Bronchial epithelial cell (primary cell): Measurements from ENCODE around the gene ZSWIM4. TPM values are rescaled to one million over a fixed set of nuclear protein-coding genes. Genes with fewer than 3 reads are reported as not detected.

Source experiments
- DNase-seq: peaks from one replicate; pipeline ENCODE4 v3.0.0-alpha.2; 2010; ENCODE audit warnings: low read depth
- FAIRE-seq: peaks from 2 replicates; lab custom pipeline; 2011; peaks lifted over from hg19 to GRCh38; lab: Jason Lieb, UNC
- H3K27me3 ChIP-seq: 2 replicates; pipeline ENCODE4 v1.5.1; 2011; ENCODE audit warnings: low read length; ENCODE audit not compliant: control insufficient read depth, insufficient read depth
- H3K36me3 ChIP-seq: 2 replicates; pipeline ENCODE4 v1.5.1; 2011; ENCODE audit warnings: low read length; ENCODE audit not compliant: control insufficient read depth, insufficient read depth
- H3K4me3 ChIP-seq: 2 replicates; pipeline ENCODE4 v1.5.1; 2011; ENCODE audit warnings: mild to moderate bottlenecking, low read depth, low read length, control low read depth
- CTCF ChIP-seq: IDR thresholded peaks from 2 replicates; pipeline ENCODE4 v1.5.1; 2011; ENCODE audit warnings: mild to moderate bottlenecking, moderate library complexity, low read length, control low read depth, inconsistent platforms; ENCODE audit not compliant: insufficient read depth, severe bottlenecking
- total RNA-seq: library from RNA; depleted of rRNA; stranded (reverse); fragments of >200 nt; gene quantifications from 2 replicates; pipeline ENCODE4 v1.2.1, GENCODE V29; 2014

ZSWIM4 gene
- total RNA-seq, 1 donor from 2014 or later, result 3.2 TPM

DNA sequence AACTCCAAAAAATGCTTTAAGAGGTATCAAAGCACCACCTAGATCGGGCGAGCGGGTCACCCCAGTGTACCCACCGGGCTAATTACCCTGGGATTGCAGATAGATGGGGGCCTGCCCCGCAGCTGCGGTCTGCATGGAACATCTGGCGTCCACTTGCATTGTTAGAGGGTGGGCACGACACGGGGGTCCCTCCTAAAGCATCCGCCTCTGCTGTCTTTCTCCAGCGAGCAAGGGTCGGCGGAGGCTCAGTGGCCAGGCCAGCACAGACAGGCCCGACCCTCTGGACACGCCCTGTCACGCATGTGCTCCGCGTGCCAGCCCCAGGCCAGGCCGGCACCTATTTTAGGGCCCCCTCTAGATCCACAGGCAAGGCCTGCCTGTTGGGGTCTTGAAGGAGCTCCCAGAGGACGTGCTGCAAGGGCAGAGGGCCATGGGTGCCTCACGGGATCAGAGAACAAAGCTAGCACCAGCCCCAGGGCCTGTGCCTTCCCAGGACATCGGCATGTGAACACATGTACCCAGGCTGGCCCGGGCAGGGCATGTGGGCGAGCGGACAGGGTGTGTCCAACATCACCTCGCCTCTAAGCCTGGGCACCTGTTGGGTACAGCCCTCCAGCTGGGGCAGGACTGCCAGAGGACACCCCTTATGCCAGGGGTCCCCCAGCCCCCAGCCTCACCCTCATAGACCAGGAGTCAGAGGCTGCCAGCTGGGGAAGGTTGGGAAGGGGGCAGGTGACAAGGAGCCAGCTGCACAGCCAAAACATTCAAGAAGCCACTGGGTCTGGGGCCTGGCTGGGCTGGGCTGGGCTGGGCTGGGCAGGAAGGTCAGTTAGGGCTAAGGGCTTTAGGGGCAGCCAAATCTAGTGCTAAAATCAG, 46.1 kb downstream of the ZSWIM4 start:
- FAIRE-seq (no peak), DNase-seq (no peak)
- H3K4me3 ChIP-seq, result peak overlapping the region; percentile 96
- no peak for TF ChIP-seq CTCF
- H3K27me3 ChIP-seq, result no peaks in the 10 kb centered on the region
- peaks cover 34% of the 10 kb centered on the region for H3K36me3 ChIP-seq

GRCh38 chr19:13841962-13842290, 46.7 kb downstream of the ZSWIM4 start:
- no peak for DNase-seq
- FAIRE-seq, result no peak
- no peak for TF ChIP-seq CTCF
- H3K27me3 ChIP-seq, result no peaks in the 10 kb centered on the region
- peaks cover 28% of the 10 kb centered on the region for H3K36me3 ChIP-seq
- H3K4me3 ChIP-seq, result peak overlapping the region; percentile 96

DNA sequence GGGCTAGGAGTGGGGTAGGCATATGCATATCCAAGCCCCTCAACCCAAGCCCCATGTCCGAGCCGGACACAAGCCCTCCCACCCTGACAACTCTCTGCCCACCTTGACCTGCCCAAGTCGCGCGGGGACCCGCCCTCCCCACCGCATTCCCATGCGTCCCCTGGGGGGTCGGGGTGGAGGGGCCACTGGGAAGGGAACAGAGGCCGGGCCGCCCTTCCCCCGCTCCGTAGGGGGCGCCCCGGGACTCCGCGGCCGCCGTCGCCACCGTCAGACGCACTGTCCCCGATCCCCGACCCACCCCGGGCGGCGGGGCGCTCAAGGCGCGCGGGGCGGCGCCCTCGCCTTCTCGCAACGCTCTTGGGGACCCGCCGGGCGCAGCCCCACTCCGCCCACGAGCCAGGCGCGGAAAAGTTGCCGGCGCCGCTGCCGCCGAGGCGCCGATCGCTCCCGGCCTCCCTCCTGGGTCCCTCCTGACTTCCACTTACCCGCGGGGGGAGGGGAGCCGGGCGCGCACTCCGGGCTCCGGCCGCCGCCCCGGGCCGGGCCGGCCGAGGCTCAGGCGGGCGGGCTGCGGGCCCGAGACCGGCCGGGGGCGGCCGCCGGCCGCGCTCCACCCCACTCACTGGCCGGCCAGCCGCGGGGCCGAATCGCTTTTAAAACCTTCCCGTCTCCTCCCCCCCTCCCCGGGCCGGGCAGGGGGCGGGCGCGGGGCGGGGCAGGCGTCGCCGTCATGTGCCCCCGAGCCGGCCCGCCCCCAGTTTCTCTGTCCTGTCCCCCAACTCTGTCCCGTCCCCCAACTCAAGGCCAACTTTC, 47.3 kb downstream of the ZSWIM4 start:
- Histone ChIP-seq H3K36me3 (peaks cover 23% of the 10 kb centered on the region), H3K4me3 (peak overlapping the region; percentile 96), H3K27me3 (no peaks in the 10 kb centered on the region)
- DNase-seq, result no peak
- no peak for FAIRE-seq
- TF ChIP-seq CTCF, result no peak

GRCh38 chr19:13843104-13843921, 48.1 kb downstream of the ZSWIM4 start:
- Histone ChIP-seq H3K4me3 (peak overlapping the region; percentile 96), H3K27me3 (no peaks in the 10 kb centered on the region), H3K36me3 (peaks cover 22% of the 10 kb centered on the region)
- FAIRE-seq (no peak), DNase-seq (peak; percentile 92)
- TF ChIP-seq CTCF, result no peak

- Histone ChIP-seq H3K27me3 (no peaks in the 10 kb centered on the region), H3K36me3 (peaks cover 21% of the 10 kb centered on the region), H3K4me3 (peak overlapping the region; percentile 96)
- peak; percentile 93 for DNase-seq
- peak; percentile 36 for TF ChIP-seq CTCF
- FAIRE-seq, result no peak
These were observed 48.9 kb downstream of the ZSWIM4 start for GRCh38 chr19:13844130-13844631.
